ENCODE measurements around the gene NXPE4.
"Not testable (repeated sequence)": the region's sequence is repeated elsewhere in the genome, so short reads cannot be mapped to it uniquely, and the experiment has no call there.

The NXPE4 gene

GRCh38 chr11:114610984-114611944 lies 15.7 kb upstream of the NXPE4 start:
- TF ChIP-seq MAX (IDR thresholded peaks at IDR 0.05; ENCODE audit: low read depth, low read length) = no peak
- no peak for TF ChIP-seq POLR2A (IDR thresholded peaks at IDR 0.05; ENCODE audit: extremely low read depth, insufficient read length)
- TF ChIP-seq CTCF (IDR thresholded peaks at IDR 0.05; ENCODE audit: low read depth, low read length) = no peak
- TF ChIP-seq MYC (IDR thresholded peaks at IDR 0.05; ENCODE audit: low read depth, low read length) = no peak
- no peak for DNase-seq (ENCODE audit: low read depth)

GRCh38 chr11:114610550-114610949 lies 15.0 kb upstream of the NXPE4 start:
- DNase-seq (ENCODE audit: low read depth) = no peak
- no peak overlapping the region for H3K4me3 ChIP-seq (ENCODE audit: low read depth, low read length)
- no peak for TF ChIP-seq MAX (IDR thresholded peaks at IDR 0.05; ENCODE audit: low read depth, low read length)
- no peak for TF ChIP-seq CTCF (IDR thresholded peaks at IDR 0.05; ENCODE audit: low read depth, low read length)
- no peak for TF ChIP-seq MYC (IDR thresholded peaks at IDR 0.05; ENCODE audit: low read depth, low read length)
- TF ChIP-seq POLR2A (IDR thresholded peaks at IDR 0.05; ENCODE audit: extremely low read depth, insufficient read length) = no peak

More at GRCh38 chr11:114610984-114611944, 15.7 kb upstream of the NXPE4 start:
- no peak overlapping the region for H3K4me3 ChIP-seq (ENCODE audit: low read depth, low read length)

GRCh38 chr11:114609429-114609828 lies 13.8 kb upstream of the NXPE4 start:
- no peak for TF ChIP-seq MAX (IDR thresholded peaks at IDR 0.05; ENCODE audit: low read depth, low read length)
- no peak for TF ChIP-seq POLR2A (IDR thresholded peaks at IDR 0.05; ENCODE audit: extremely low read depth, insufficient read length)
- no peak for TF ChIP-seq MYC (IDR thresholded peaks at IDR 0.05; ENCODE audit: low read depth, low read length)
- TF ChIP-seq CTCF (IDR thresholded peaks at IDR 0.05; ENCODE audit: low read depth, low read length) = no peak
- DNase-seq (ENCODE audit: low read depth) = no peak
- no peak overlapping the region for H3K4me3 ChIP-seq (ENCODE audit: low read depth, low read length)

- H3K4me3 ChIP-seq (ENCODE audit: low read depth, low read length); DNase-seq (ENCODE audit: low read depth): not testable (repeated sequence)
Observed at GRCh38 chr11:114608605-114609004, 13.0 kb upstream of the NXPE4 start.

- DNase-seq (ENCODE audit: low read depth) = no peak
- no peak for TF ChIP-seq MYC (IDR thresholded peaks at IDR 0.05; ENCODE audit: low read depth, low read length)
- no peak for TF ChIP-seq POLR2A (IDR thresholded peaks at IDR 0.05; ENCODE audit: extremely low read depth, insufficient read length)
- no peak for TF ChIP-seq CTCF (IDR thresholded peaks at IDR 0.05; ENCODE audit: low read depth, low read length)
- TF ChIP-seq MAX (IDR thresholded peaks at IDR 0.05; ENCODE audit: low read depth, low read length) = no peak
- no peak overlapping the region for H3K4me3 ChIP-seq (ENCODE audit: low read depth, low read length)
Observed at GRCh38 chr11:114607753-114608459, 12.3 kb upstream of the NXPE4 start.

GRCh38 chr11:114606802-114607075 lies 11.2 kb upstream of the NXPE4 start:
- not testable (repeated sequence) for DNase-seq (ENCODE audit: low read depth); H3K4me3 ChIP-seq (ENCODE audit: low read depth, low read length)
